ENCODE results near the gene BCCIP.

The BCCIP gene

DNA sequence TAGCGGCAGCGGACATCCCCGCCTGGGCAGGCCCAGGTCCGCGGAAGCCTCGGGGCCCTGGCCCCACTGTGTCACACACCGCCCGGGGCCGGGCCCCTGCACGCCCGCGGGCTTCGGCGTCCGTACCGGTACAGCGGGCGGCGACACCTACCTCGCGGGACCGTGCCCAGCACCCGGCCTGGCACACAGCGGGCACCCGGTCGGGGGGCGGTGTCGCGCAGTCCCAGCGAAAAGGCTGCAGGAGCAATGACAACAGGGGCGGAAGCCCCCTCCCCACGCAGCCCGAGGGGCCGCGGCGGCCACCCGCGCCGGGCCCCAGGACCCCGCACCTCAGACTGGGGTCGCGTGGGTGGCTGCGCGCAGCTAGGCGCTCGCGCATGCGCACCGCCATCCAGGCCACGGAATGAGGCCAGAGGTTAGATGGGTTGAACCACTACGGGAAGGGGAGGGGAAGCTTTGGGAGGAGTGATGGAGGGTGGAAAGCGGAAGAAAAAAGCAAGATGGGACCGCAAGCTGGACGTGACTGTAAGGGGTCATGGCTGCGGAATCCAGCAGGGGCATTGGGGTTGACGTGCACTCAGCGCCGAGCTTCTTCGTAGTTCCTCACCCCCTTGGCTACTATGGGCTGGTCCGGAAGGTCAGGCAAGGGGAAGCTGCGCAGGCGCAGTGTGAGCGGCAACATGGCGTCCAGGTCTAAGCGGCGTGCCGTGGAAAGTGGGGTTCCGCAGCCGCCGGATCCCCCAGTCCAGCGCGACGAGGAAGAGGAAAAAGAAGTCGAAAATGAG lies at the start of gene BCCIP, which contains the start of gene UROS:
BCCIP (plus strand) TSS at position 669 of the 785 bp plus-strand sequence; CDS start at position 681, 12 bp downstream.
UROS (minus strand) TSS at position 381 of the 785 bp plus-strand sequence. CDS start 6,759 bp downstream, outside the sequence.
- peak; percentile 91 for DNase-seq

DNA sequence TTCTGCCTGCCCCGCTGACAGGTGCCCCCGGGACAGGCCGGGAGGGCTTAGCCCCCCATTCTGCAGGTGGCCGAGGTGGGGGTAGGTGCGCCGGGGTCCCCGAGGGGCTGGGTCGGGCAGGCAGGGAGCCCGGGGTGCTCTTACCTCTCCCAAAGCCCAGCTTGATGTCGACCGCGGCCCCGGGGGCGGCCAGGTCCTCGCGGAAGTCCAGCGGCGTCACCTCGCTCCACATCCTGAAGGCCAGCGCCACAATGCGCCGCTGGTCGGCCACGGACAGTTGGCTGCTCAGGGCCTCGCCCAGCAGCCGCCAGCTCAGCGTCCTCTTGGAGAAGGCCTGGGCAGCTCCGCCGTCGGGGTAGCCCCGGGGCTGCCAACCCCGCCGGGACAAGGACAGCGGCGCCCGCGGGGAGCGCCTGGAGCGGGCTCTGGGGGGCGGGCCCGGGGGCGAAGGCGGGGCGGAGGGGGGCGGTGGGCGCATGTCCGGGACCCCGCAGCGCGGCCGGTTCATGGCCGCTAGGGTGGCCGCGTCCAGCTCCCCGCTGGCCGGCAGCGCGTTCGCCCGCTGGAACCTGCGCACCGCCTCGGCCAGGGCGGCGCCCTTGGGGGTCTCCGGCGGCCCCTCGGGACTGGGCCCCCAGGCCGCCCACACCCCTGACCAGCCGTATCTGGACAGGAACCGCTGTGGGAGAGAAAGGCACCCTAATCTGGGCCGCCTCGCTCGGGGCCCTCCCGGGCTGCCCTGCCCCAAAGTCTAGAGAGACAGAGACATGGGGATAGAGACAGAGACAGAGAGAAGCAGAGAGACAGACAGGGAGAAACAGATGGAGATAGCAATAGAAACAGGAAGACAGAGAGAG lies 49.4 kb upstream of the BCCIP start:
- DNase-seq, result no peak

DNA sequence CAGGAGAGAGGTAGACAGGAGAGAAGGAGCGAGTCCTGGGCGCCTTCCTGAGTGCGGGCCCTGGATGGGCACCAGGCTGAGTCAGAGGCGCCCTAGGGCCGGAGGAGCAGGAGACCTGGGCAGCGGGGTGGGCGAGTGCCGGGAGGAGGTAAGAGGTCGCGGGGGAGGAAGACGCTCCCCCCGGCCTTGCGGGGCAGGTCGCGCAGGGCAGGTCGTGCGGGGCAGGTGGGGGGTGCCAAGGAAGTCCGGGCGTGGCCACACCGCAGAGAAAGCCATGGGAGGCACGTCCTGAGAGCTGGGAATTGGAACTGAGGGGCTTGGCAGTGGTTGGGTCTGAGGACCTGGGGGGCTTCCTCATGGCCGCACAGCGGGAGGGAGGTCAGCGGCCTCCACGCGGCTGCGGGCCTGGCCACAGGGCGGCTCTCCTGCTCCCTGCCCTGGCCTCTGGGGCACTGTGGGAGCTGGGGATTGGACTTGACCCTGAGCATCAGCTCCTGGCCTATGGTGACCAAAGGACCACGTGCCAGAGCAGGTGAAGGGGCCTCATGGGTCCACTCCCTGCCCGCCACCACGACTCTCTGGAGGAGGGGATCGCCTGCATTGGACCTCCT lies 48.7 kb upstream of the BCCIP start:
- no peak for DNase-seq

DNA sequence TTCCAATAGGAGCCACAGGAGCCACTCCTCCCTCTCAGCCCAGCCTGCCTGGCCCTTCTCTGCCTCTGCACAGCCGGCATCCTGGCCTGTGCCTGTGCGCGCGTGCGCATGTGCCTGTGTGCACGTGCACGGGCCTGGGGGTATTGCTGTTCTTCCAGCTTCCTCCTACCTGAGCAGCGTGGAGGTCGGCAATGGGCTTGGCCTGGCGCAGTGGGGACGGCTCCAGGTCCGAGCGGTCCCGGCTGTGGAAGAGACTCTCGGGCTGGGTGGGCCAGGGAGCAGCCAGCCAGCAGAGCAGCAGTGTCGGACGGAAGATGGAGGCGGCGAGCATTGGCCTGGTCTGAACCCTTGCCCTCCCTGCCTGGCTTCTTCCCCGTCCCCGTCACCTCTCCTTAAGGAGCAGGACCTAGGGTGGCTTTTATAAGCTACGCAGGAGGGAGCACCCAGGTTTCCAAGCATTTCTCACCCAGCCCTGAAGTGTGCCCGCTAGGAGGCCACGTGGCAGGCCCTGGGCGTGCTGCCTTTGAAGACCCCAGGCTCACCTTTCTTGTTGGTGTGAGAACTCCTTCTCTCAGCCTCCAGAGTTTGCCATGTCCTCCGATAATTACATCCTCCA lies 47.7 kb upstream of the BCCIP start, which contains the start of gene MMP21:
MMP21 (minus strand) TSS at position 331 of the 616 bp plus-strand sequence; CDS start at position 331, 0 bp downstream.
- no peak for DNase-seq

DNA sequence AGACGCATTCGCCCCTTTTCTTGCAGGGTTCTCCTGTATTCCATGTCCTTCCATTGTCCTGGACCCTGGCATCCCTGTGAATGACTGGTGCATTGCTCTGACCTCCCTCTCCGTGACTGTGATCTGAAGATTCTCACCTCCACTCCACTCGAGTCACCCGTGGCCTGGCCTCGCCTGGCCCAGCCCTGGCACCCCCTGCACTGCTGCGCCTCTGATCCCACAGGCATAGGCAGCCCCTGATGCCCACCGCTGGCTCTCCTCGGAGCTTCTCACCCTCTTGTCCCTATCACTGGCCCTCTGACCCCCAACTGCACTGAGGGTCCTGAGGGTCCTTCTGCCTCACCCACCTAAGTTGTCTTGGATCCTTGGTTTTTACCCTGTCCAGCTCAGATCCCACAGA lies 45.5 kb upstream of the BCCIP start:
- DNase-seq, result no peak

DNA sequence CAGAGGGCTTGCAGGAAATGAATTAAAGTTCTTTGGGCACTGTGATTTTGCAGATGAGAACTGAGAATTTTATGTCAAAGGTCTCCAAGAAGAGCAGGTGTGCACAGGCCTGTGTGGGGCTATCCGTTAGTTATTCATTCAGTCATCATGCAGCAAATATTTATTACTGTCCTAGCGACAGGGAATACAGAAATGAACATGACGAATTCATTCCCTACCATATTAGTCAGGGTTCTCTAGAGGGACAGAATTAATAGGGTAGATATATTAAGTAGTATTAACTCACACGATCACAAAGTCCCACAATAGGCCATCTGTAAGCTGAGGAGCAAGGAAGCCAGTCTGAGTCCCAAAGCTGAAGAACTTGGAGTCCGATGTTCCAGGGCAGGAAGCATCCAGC lies 44.8 kb upstream of the BCCIP start:
- DNase-seq, result no peak

DNA sequence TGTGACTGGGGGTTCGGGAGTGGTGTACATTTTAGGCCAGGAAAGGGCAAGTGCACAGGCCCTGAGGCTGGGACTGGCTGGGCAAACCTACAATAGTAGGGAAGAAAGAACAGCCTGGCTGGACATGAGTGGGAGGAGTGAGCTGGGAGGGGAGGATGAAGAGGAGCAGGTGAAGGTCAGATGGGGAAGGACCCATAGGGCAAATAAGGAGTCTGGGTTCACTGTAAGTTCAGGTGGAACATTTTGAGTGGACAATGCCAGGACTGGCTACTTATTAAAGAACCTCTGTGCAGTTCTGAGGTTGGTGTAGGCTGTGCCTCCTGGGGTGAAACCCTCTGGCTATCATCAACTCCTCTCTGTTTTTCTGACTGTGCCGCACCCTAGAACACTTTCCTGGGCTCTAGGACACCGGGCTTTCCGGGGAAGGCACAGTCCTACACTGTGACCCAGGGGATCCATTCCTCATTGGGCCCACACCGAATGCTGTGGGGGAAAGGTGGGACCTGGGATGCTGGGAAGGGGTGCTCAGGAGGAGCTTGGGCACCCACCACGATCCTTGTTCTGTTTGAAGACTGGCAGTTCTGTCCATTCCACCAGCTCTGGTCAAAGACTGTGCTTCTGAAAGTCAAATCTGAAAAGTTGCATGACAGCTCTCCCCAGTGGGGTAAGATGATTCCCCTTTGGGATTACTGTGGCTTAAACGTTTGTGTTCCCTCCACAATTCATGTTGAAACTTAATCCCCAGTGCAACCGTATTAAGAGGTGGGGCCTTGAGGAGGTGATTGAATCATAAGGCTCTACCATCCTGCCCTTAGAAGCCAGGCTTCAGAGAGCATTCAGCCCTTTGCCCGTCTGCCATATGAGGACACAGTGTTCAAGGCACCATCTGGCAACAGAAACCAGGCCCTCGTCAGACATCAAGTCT lies 43.7 kb upstream of the BCCIP start:
- DNase-seq, result no peak

DNA sequence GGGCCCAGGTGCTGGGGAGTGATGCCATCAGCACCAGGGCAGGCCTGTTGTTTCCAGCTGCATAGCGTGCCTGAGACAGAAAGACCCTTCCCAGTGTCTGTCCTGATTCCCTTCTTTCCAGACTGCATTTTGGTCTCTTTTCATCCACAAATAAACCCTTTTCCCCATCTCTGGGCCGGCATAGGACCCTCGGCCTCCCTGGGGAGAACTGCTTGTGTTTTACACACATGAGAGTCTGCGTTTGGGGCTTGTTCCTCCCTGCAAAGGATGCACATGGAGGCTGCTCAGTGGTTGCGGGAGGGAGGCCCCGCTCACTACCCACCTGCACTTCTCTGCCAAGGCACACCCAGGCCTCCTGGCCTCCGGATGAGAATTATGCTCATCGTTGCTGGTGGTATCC lies 42.0 kb upstream of the BCCIP start:
- no peak for DNase-seq

DNA sequence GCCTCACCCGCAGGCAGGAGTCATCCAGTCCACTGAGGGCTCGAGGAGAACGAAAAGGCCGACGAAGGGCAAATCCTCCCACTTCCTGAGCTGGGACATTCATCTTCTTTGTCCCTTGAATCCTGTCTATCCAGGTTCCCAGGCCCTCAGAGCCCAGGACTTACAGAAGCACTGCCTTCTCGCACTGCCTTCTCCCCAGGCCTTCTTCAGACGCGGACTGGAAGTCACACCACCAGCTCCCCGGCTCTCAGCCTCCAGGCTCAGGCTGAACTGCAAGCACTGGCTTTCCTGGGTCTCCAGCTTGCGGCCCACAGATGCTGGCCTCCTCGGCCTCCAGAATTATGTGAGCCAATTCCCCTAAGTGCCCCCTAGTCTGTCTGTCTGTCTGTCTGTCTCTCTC lies 41.3 kb upstream of the BCCIP start:
- no peak for DNase-seq

DNA sequence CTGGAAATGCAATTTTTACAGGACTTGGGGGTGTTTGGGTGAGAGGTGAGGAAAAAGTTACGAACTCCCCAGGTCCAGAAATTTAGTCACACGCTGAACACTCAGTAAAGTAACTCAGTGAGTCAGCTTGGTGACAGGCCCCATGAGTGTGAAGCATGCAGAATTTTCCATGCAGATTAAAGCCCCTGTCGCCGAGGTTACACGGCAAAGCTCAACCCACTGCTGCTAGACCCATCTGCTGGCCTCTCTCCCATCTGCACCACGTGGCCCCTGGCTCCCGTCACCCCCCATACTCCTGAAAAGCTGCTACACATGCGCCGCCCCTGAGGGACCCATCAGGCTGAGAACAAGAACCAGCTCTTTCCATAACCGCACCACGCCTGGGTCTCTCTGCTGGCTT lies 40.7 kb upstream of the BCCIP start:
- no peak for DNase-seq

DNA sequence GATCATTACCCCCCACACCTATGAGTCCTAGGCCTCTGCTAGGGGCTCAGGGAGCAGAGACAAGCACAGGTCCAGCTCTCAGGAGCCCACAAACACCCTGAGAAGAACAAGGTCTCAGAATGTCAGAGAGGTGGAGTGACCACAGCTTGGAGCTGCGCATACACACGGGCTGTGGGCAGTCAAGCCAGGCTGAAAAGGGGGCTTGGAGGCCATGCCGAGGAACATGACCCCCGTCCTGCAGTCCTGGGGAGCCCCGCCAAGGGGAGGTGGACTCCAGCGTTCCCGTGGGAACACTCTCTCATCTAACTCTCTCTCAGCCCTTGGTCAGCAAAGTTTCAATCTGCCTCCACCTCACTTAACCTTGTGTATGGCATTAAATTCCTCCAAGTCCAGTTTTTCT lies 39.9 kb upstream of the BCCIP start:
- DNase-seq, result no peak

DNA sequence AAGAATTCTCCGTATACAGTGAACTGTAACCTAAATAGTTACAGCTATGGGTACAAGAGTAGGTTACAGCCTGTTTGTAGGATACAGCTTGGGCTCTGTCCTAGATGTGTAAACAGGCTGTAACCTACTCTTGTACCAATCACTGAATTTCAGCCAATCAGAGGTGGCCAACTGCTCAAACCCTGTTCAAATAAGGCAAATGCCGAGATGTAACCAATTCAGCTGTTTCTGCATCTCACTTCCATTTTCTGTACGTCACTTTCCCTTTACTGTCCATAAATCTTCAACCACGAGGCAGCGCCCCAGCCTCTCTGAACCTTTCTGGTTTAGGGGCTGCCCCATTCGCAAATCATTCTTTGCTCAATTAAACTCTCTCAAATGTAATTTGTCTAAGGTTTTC lies 39.4 kb upstream of the BCCIP start:
- DNase-seq, result no peak

DNA sequence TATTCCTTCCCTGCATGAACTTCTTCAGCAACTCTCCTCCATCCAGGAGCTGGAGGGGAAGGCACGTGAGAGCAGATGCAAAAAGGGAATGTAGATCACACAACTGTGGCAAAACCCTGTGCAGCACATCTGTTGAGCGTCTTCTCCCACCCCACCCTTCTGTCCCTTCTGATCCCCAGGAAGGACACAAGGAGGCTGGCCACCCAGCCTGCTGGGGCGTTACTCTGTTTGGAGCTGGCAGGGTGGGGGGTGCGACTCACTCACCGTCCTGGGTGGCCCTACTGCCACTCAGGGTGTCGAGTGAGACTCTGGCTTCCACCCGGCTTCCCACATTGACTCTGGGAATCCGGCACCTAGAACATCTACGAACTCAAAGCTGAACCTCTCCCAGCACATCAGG lies 37.6 kb upstream of the BCCIP start:
- no peak for DNase-seq

DNA sequence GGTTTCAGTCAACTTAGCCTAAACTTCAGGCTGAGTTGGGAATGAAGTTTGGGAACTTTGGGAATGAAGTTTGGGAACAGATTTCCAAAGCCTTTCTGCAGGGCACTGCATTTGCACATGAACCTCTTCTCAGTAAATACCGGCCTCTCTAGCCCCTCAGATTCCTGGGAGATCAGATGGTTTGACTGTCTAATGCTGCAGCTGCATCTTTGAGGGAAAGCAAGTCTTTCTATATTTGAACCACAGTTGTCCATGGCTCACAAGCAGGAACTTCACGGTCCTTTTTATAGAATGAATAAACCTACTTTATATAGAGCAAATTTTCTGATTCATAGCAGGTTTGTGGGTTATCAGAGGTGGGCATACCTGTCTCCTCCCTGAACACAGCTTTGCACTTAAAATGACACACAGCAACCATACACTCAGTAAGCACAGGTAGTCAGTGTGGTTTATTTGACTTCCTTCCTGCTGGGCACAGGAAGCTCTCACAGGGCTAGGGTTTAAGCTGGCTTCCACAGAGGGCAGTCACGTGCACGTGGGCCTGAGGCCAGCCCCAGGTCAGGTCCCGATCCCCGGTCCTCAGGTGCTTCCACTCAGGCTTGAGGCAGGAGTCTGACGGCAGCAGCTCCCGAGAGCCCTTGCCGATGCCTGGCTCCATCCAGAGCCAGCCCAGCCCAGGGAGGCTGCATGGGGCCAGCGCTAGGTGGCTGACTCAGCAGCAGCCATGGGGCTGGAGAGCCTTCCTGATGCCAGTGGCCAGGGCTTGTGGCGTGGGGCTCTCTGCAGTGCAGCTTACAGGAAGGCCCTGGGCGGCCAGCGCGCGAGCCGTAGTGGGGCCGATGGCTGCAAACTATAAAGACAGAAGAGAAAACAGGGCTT lies 35.0 kb upstream of the BCCIP start:
- no peak for DNase-seq

DNA sequence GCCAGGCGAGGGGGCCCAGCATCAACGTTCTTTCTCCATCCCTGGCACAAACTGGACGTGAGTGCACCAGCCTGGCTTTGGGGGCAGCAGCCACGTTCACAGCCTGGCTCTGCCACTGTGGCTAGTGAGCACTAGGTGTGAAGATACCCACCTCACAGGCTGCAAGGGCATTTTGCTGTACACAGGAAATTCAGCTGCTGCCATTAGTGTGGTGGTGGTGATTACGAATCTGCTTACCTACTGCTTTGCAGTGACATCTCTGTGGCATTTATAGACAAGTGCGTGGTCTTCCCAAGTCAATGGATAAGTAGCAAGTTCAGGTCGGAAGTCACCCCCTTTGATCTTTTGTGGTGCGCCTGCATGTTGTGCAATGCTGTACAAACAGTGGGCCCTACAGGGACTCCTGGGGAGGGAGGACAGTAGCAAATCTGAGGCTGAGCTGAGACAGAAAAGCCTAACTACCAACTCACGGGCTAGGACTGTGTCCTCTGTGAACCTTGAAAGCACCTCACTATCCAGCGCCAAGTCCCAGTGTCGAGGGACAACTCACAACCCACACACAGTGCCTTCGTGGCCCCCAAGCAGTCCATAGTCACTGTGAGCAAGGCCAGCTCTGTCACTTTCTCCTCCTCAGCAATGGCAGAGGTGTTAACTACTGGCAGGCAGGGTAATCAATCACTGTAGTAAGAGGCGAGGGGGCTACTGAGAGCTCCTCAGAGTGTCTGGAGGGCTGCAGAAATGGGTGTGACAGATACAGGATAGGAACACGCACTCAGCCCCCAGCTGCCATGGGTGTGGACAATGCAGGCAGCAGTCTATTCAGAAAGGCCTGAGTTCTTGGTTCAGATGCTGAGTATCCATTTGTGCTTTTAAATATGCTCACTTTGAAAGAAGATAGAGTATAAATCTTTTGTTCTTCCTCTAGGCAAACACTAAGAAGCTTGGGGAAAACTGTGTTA lies 30.7 kb upstream of the BCCIP start:
- DNase-seq, result no peak

DNA sequence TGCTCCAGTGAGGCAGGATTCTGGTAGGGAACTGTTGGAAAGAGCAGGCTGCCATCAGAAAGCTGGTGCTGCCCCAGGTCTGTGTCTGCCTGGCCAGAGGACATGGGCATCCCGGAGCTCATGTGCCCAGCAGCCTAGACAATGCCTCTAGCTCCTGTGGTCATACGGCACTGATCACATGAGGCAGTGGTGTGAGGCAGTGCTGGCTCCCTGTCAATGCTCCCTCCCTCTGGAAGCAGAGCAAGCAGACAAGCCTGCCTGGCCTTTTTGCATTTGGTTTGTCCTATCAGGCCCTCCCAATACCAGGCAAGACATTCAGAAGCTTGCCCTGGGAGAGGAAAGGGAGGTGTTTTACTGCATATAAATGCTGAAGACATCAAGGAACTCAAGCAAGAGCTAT lies 28.2 kb upstream of the BCCIP start:
- no peak for DNase-seq

DNA sequence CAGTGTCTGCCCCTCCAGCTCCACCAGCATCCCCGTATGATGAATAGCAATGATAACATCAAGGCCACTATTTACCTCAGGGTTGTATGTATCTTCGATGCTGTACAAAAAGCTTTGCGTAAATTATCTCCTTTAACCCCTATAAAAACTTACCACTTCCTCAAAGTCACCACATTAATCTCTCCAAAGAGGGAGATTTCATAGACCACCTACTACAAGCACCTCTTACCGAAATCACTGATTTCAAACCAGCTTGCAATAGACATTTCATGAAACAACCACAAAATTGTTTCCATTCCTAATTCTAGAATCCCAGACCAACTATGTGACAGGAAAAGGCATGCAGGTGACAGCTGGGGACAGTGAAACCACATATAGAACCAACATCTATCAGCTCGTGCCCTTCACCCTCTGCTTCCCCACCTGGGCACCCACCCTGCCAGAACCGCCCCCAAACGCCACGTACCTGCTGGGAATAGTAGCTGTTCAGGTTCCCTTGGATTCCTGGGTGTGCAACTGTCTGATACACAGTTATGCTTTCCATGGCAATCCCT lies 27.6 kb upstream of the BCCIP start:
- DNase-seq, result no peak

DNA sequence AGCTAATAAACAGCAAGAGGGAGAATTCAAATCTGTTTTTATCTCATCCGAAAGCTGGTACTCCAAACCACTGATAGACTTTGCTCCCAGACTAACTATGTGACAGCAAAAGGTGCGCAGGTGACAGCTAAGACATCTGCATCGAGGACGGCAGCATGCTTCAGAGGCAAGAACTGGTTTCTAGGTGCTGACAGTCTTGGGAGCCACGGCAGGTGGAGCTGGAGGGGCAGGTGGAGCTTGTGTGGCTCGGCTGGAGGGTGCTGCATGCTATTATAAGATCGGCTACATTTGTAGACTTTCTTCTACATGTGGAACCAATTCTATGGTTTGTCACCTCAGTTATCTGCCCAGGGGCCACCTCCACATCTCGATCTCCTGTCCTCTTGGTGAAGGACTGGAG lies 25.9 kb upstream of the BCCIP start:
- DNase-seq, result no peak

DNA sequence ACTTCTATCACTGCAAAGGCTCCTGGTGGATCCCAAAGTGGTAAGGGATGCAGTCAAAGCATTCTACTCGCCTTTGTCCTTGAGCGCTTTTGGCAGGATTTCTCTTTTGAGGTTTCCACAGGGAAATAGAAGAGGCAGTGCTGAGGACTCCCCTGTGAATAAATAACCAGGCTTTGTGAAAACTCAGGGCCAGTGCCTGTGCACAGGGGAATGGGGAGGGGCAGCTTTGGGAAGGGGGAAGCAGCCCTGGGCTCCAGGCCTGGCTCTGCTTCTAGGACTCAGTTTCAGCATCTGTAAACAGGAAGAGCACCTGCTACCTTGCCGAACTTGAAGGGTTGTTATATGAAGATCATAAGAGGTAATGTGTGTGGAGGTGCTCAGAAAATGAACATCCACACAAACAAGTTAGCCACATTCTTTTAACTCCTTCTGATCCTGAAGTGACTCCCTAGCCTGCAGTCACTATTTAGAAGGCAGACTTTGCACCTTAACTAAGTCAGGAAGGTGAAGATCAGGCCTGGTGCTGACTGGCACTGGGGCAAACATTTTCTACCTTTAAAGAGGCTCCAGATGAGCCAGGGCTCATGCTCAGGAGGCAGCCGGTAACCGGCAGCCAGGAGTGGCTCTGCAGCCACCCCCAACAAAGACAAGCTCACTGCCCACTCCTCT lies 25.2 kb upstream of the BCCIP start:
- DNase-seq, result no peak
